H1 (cell line): ENCODE measurements around the gene SKIL. TPM values are rescaled to one million over a fixed set of nuclear protein-coding genes. Genes with fewer than 3 reads are reported as not detected.

Experiments
- CREB1 ChIP-seq: IDR thresholded peaks from 2 replicates; pipeline ENCODE4 v1.6.1; 2012; ENCODE audit warnings: inconsistent platforms
- PHF8 ChIP-seq: fragments of 200-600 bp; sonication (generic); conservative IDR thresholded peaks from 2 replicates; pipeline ENCODE4 v1.7.1; 2012; ENCODE audit warnings: low read depth, mild to moderate bottlenecking, inconsistent platforms, low read length, moderate library complexity
- TAF7 ChIP-seq: optimal IDR thresholded peaks from 2 replicates; pipeline ENCODE3; 2011; ENCODE audit warnings: low read depth, mild to moderate bottlenecking, inconsistent platforms, low read length, moderate library complexity, borderline replicate concordance
- polyA plus RNA-seq, 7 experiments: library from polyadenylated mRNA; depleted of rRNA in 3 of 7; stranded (reverse) in 5 of 7; unstranded in 2 of 7; fragments of >200 nt in 5 of 7; fragments of 200-250 nt in 2 of 7; gene quantifications; 1 replicate in 5 of 7; 2 replicates in 1 of 7; 4 replicates in 1 of 7; pipeline versions ENCODE4 v1.2.1 to v1.2.3, GENCODE V29; 2011 to 2013; ENCODE audit warnings: missing spikeins in 2 of 7, mixed read lengths in 2 of 7
- total RNA-seq: library from RNA; stranded (reverse); fragmentation: NEBNext Ultra II Directional; extraction: Animal tissue kit (Norgen Biotek cat#: 25700); gene quantifications from 2 replicates; pipeline ENCODE4 v1.2.1, GENCODE V29; 2021
- TF ChIP-seq, protein P1 (sequence below): IDR thresholded peaks from 2 replicates; pipeline ENCODE4 v1.6.1; 2012; ENCODE audit warnings: inconsistent platforms

The SKIL gene
- total and polyA plus RNA-seq, 2 of the 8 experiments (the other 6 are each of a cell fraction or from before 2014, with no cell fraction given) = 13.2 to 277 TPM

DNA sequence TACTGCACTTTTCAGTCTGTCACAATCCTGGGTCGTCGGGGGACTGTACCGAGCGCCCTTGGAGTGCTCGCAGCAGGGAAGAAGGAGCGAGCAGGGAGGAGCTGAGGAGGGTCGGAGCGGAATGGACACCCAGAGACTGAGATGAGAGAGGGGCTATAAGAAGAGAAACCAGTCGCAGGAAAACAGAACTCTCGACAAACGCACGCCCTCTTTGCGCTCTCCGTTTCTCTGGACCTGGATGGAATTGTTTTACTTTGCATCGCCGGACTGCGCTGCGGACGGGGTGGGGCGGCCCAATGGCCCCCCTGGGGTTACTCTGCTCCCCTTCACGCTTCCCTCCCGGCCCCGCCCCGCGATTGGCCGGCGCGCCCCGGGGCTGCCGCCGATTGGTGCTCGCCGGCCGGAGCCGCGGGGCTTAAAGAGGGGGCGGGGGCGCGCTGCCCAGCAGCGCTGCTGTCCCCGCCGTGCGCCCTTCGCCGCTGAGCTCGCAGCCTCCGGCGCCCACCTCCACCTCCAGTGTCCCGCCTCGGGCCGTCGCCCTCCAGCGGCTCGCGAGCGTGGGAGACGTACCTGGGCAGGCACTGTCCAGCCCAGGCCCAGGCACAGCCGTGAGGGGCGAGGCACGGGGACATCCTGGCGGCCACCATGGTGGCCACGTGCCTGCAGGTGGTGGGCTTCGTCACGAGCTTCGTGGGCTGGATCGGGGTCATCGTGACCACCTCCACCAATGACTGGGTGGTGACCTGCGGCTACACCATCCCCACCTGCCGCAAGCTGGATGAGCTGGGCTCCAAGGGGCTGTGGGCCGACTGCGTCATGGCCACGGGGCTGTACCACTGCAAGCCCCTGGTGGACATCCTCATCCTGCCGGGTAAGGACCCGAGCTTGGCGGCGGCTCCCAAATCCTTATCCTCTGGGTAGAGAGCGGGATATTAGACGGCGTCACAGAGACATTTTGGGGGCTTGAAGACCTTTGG, 61.2 kb downstream of the SKIL start, which contains the start of gene CLDN11 (continued):
- TF ChIP-seq CREB1 (no peak; the same call in 1 of the 2 replicates), PHF8 (no peak), TAF7 (no peak)
- TF ChIP-seq, protein P1, sequence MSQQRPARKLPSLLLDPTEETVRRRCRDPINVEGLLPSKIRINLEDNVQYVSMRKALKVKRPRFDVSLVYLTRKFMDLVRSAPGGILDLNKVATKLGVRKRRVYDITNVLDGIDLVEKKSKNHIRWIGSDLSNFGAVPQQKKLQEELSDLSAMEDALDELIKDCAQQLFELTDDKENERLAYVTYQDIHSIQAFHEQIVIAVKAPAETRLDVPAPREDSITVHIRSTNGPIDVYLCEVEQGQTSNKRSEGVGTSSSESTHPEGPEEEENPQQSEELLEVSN = peak; percentile 97
- TF ChIP-seq, all 59 proteins: peak for 8
